Stimulated activated CD8-positive, alpha-beta memory T cell treated with anti-CD3 and anti-CD28 coated beads, Interleukin-7, amount 100 ng/mL, for 48 hours (primary cell): ENCODE results near the gene IBSP.

Source experiments
- DNase-seq, 2 donors: peaks; one replicate each; pipeline ENCODE4 v3.0.0-alpha.2; 2020; ENCODE audit warnings: low read depth in 1 of 2; ENCODE audit errors: extremely low read depth in 1 of 2

Gene IBSP

GRCh38 chr4:87835743-87836142 is 36.4 kb downstream of the IBSP start:
- no peak for DNase-seq

GRCh38 chr4:87838205-87838604 is 38.9 kb downstream of the IBSP start:
- no peak for DNase-seq

DNA sequence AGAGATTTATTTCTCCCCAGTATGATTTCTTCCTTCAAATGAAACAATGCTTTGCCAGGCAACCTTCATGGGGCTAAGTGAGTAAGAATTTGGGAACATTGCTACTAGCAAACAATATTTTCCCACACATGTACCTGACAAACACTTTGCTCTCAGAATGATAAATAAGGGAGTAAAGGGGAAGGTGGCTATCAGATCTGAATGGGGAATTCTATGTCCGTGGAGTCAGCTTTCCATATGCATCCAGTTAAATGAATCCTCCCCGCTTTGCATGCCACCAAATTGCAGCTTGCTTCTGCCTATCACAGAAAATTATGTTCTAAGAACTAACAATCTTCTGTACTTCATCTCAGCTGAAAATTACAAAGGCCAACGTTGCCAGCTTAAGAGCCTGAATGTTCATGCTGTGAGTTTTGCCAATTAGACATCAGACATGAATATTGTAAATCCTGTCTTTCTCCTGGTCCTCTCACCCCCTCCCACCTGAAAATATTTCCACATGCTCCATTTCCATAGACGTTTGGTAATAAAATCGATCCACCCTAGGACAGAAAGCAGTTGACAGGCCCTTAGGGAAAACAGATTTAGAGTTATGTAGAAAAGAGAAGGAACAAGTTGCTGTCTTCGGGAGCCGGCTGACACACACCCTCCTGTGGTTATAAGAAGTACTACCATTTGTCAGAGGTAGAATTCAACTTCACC is 39.7 kb downstream of the IBSP start:
- DNase-seq: no peak

DNA sequence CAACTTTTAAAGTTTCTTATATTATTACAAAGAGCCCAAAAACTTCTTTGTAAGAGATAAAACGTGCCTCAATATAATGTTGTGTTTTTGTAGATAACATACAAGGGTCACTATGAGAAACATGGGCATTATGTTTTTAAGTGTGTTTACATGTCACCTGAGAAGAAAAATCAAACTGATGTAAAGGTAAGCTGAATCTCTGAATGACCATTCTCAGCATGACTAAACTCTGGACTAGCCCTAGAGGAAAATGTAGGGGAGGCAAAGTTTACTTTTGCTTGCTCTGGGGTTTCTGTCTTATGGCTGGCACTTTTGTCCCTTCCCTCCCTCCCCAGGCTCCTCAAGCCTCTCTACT is 40.2 kb downstream of the IBSP start:
- no peak for DNase-seq

DNA sequence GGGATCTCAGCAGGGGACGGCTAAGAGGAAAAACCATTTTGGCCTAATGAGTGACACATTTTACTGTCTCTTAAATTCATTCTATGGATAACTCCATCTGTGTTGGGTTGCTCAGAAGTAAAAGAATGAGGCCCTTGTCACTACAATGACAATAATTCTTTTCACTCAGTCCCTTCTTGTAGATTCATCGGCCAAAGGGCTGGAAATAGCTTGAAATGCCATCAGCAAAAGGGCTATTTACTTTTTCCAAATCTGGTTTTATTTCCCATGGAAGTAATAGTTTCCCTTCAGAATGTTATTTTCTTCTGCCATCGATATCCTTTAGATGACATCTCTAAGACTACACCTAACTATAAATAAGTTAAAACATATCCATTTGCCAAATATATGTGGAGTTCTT is 40.8 kb downstream of the IBSP start:
- DNase-seq: no peak

DNA sequence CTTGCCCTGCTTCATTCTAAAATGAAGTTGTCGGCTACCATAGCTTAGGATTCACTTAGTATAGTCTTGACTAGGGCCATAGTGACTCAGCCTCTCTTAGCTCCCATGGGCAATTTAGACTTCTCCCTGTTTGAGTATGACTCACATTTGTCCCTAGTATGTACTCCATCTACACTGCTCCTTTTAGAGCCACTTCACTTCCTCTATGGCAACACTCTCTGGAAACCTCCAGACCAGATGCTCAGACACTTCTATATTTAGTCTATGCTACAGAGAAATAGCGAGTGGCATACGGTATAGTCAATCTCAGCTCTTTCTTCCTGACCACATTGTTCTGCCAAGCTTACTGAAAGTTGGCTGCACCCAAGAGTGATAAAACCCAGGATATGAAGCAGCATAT is 44.6 kb downstream of the IBSP start:
- no peak for DNase-seq

DNA sequence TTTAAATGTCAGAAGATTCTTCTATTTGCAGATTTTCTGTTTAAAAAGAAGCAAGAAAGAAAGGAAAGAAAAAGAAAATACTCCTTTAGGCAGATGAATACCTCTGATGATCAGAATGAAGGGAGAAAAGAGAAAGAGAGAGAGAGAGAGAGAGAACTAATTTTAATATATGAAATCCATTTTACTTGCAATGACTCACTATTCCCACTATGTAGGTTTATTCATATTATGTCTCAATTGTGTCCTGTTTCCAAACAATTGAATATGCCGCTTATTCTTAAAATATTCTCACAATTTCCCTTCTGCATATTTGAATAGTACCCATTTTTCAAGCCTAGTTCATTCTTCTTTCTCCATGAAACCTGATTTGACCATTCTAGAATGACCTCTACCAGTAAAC is 45.1 kb downstream of the IBSP start:
- no peak for DNase-seq

DNA sequence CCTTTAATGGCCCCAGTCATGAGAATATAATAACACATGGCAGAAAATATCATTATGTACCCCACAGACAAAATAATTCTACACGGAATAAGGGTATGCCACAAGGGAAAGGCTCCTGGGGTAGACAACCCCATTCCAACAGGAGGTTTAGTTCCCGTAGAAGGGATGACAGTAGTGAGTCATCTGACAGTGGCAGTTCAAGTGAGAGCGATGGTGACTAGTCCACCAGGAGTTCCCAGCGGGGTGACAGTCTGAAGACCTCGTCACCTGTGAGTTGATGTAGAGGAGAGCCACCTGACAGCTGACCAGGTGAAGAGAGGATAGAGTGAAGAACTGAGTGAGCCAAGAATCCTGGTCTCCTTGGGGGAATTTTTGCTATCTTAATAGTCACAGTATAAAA is 46.9 kb downstream of the IBSP start:
- DNase-seq: no peak

GRCh38 chr4:87848622-87849351 is 49.4 kb downstream of the IBSP start:
- no peak for DNase-seq

DNA sequence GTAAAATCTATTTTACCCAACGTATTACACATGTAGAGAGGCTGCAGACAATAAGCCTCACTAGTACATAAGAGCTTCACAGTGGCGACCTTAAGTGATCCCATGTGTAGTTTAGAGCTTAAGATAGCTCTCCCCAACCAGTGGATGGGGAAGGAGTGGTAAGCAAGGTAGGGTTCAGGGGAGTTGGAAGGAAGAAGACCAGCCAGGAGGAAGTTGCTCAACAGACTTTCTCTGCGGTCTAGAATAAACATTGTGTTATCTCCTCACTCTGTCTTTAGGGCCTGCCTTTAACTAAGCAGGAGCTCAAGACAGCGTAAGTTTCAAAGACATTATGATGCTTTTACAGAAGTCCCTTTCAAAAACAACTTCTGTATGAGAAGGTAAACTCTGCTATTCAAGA is 50.3 kb downstream of the IBSP start:
- no peak for DNase-seq

- no peak for DNase-seq
Observed at GRCh38 chr4:87851332-87851731, 52.0 kb downstream of the IBSP start.

DNA sequence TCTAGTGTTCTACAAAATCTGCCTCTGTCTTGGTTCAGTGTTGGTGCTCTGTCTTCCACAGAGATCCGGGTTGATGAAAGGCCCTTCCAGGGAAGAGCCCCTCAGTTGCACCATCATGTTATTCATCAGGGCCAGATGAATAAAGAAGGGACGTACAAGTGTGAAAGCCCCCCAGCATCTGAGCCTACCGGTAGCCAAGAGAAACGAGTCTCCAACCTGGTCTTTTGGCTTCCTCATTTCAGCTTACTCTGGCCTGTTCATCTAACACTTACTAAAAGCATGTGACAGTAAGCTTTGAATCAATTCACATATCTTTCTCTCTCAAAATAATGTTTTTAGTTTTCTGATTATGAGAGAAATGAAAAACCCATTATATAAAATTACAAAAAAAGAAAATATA is 52.6 kb downstream of the IBSP start:
- DNase-seq: no peak

DNA sequence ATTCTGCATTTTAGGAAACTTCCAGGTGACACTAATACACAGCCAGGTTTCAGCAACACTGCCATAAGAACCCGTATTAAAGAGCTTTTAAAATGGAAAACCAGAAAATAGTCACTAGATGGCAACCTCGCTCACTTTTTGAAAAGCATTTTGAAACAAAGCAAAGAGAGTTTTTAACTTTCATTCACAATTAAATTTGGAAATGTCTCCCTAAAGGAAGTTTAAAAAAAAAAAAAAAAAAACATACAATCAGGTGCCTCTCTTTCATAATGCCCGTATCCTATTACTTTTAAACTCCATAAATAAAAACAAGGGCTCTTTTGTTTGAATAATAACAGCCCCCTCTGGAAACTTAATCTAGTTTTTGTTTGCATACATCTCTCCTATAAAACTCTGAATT is 53.8 kb downstream of the IBSP start:
- DNase-seq: no peak

- no peak for DNase-seq
Observed at GRCh38 chr4:87853891-87854290, 54.5 kb downstream of the IBSP start.

GRCh38 chr4:87855559-87855958 is 56.2 kb downstream of the IBSP start:
- no peak for DNase-seq

- no peak for DNase-seq
Observed at GRCh38 chr4:87856816-87857215, 57.5 kb downstream of the IBSP start.

DNA sequence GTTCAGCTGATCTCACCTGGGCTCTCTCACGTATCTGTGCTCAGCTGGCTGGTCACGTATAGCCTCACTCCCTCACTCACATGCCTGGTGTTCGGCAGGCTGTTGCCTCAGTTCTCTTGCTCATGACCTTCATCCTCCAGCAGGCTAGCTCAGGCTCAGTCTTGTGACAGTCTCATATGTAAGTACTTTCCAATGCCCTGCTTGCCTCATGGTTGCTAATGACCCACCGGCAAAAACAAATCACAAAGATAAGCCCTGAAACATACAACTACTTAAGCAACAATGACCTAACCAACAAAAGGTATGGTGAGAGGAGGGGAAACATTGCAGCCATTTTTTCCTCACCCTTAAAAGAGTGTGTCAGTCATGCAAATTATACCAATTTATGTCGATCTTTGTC is 58.4 kb downstream of the IBSP start:
- no peak for DNase-seq
